HG03025 (cell line): ENCODE results near the gene SCAMP4.
"Not testable (repeated sequence)": the region's sequence is repeated elsewhere in the genome, so short reads cannot be mapped to it uniquely, and the experiment has no call there.

Experiments
- ATAC-seq: cut with Tn5 transposase; IDR thresholded peaks from one replicate; pipeline ENCODE4 v1.9.1; 2021; ENCODE audit warnings: mild to moderate bottlenecking, moderate library complexity; ENCODE audit not compliant: unreplicated experiment, low FRiP score

SCAMP4 gene

GRCh38 chr19:1865172-1866010, 39.8 kb upstream of the SCAMP4 start:
- ATAC-seq = no peak

- ATAC-seq = no peak
These were observed 38.4 kb upstream of the SCAMP4 start for GRCh38 chr19:1866693-1867348.

DNA sequence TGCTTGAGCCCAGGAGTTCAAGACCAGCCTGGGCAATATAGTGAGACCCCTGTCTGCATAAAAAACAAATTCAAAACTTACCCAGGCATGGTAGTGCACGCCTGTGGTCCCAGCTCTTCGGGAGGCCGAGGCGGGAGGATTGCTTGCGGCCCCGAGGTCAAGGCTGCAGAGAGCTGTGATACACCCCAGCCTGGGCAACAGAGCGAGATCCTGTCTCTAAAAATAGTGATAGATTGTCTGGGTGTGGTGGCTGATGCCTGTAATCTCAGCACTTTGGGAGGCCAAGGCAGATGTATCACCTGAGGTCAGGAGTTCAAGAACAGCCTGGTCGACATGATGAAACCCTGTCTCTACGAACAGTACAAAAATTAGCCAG, 37.9 kb upstream of the SCAMP4 start:
- ATAC-seq = no peak

- ATAC-seq = no peak
These were observed 36.2 kb upstream of the SCAMP4 start for GRCh38 chr19:1868971-1869370.

GRCh38 chr19:1871140-1871597, 34.0 kb upstream of the SCAMP4 start:
- ATAC-seq = no peak

DNA sequence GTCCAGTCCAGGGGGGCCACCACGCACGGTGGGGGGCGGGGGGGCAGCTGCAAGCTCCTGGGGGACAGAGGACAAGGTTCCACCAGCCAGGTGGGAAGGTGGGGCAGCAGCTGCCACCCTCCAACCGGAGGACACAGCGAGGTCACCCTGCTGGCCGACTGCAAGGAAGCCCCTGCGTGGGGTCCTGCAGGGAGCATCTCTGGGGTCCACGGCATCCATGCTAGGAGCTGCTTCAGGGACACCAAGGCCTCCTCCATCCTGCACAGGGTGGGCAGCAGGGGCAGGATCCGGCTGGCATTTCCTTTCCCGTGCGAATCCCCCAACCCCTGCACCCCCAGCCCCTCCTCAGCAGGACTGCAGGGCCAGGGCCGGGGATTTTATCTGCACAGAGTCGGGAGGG, 33.6 kb upstream of the SCAMP4 start:
- no peak for ATAC-seq

DNA sequence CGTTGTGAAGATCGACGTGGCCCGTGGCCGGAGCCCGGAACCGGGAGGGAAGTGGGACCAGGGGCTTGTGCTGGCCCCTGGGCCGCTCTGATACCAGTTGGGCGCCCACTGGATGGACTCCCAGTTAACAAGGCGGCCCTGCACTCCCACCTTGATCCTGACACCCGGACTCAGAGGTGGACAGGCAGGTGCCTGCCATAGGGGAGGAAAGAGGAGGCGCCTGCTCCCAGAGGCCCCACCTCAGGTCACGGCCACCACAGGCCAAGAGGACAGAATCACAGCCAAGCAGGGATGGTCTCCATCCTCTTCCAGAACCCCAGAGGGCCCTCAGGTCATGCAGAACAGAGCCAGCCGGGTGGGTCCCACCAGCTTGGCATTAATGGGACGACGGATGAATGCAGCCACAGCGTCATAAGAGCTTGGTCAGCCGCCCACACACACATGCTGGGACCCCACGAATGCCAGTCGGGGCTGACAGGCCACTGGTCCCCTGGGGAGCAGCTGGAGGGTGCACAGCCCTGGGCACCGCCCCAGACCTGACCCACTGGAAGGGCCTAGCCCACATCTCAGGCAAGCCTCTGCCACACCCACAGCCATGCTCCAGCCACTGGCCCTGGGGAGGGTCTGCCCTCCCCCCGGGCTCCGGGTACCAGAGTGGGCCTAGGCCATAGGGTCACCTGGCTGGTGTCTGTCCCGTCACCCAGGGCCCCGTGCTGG, 32.2 kb upstream of the SCAMP4 start:
- ATAC-seq = no peak

DNA sequence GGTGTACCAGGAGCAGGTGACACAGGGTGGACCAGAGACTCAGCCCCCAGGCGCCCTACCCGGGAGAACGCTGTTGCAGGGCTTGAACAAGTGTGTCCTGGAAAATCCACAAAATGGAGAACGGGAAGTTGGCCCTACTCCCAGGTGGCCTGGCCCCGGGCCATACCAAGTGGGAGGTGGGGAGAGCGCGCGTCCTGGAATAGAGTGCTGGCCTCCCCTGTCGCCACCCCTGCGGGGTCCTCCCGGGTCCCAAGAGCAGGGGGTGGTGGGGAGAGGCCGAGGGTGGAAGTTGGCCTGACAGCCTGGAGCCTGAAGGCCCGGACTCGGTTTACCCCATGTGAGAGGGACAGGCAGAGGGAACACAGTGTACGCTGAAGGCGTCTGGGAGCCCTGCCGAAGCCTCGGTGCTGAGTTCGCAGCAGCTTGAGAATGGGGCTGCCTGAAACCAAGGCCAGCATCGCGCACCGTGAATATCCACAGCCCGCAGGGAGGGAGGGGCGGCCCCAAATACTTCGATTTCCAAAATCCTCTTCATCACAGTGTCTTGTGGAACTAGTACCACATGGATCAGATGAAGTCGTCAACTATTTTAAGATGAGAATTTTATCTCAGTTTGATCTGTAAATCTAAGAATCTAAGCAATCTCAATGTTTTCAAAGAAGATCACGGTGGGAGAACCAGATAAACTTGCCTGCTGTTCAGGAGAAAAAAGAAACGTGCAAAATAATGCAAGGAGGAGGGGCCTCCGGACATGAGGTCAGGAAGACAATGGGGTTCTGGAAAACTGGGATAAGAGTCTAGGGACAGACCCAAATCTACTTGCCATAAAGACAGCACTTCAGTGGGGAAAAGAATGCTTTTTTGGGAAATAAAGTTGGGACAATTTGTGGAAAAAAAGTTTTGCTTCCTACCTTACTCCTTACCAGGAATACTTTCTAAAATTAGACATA, 31.4 kb upstream of the SCAMP4 start:
- ATAC-seq = no peak

- ATAC-seq = no peak
These were observed 30.5 kb upstream of the SCAMP4 start for GRCh38 chr19:1874554-1875185.

DNA sequence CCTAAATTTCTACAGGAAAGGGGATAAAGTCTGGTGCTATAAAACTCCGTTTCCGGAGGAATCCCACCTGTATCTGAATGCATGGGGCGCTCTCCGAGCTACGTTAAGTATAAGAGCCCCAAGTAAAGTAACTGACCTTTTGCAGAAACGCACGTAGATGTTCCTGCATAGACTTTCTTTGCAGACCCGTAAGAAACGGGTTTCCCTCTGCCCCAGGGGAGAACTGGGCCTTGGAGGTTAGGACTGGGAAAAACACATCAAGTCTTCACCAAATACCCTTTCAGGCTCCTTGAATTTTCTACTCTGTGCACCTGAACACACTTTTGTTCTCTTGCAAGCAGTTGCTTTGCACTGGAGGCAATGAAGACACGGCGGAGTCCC, 29.9 kb upstream of the SCAMP4 start:
- ATAC-seq = not testable (repeated sequence)

GRCh38 chr19:1875646-1876495, 29.3 kb upstream of the SCAMP4 start:
- peak; percentile 68 for ATAC-seq

DNA sequence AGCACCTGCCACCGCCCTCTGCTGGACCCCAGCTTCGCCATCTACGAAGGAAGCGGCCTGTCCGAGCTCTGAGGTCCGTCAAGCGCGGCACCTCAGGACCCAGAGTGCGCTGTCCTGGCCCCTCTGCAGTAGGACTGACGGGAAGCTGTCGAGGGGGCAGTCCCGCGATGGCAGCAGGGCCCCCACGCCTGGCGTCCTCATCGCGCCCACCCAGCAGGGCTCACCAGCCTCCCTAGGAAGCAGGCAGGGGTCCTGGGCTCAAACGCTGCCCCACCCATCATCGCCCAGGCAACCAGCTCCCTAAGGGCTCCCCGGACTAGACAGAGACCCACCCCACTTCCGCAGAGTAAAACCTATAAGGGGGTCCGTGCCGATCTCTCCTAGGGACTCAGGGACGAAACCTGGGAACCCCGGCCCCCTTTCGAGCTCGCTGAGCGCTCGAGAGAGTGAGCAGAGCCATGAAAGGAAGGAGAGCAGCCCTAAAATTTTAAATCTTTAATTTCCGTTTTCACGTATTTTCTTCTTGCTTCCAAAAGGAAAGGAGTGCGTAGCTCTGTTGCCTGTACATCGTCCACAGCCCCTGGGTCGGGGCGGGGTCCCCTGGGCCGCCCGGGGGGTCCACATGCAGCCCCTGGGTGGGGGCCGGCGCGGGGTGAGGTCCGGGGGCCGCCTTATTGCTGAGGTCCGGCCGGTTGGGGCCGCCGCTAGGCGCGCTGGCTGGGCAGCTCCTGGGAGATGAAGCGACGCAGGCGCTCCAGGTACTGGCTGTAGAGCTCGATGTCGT, 28.5 kb upstream of the SCAMP4 start:
- ATAC-seq = not testable (repeated sequence)

- ATAC-seq = not testable (repeated sequence)
These were observed 27.9 kb upstream of the SCAMP4 start for GRCh38 chr19:1877280-1877660.

- ATAC-seq = not testable (repeated sequence)
These were observed 26.6 kb upstream of the SCAMP4 start for GRCh38 chr19:1878583-1878982.

GRCh38 chr19:1879982-1880381, 25.2 kb upstream of the SCAMP4 start:
- not testable (repeated sequence) for ATAC-seq

DNA sequence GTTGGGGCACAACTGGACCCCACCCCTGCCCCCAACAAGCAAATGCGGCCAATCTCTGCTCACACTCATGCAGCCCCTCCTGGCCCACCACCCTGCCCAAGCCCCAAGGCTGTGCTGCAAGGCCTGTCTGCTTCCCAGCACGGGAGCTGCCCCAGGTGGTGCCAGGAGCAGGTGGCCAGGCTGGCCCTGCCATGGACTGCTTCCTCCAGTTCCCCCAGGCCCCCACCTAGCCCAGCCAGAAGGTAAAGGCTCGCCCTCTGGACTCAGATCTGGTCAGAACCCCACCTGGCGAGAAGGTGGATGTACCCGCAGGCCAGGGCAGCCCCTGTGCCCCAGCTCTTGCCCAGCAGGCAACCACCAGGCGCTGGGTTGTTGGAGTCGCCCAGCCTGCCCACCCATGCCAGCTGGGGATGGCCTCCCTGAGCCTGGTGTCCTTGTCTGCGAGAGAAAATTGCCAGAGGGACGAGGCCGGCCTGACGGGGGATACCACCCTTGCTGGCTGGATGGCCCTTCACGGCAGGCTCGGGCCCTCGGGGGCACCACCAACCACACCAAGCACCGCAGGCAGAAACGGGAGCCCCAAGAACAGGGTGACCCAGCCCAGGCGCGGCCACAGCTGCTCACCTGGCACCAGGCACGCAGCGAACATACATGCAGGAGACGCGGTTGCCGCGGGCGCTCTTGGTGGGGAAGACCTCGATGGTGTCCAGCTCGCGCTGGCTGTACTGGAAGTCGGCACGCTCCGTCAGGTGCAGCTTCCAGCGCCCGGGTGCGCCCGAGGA, 24.4 kb upstream of the SCAMP4 start:
- no peak for ATAC-seq

DNA sequence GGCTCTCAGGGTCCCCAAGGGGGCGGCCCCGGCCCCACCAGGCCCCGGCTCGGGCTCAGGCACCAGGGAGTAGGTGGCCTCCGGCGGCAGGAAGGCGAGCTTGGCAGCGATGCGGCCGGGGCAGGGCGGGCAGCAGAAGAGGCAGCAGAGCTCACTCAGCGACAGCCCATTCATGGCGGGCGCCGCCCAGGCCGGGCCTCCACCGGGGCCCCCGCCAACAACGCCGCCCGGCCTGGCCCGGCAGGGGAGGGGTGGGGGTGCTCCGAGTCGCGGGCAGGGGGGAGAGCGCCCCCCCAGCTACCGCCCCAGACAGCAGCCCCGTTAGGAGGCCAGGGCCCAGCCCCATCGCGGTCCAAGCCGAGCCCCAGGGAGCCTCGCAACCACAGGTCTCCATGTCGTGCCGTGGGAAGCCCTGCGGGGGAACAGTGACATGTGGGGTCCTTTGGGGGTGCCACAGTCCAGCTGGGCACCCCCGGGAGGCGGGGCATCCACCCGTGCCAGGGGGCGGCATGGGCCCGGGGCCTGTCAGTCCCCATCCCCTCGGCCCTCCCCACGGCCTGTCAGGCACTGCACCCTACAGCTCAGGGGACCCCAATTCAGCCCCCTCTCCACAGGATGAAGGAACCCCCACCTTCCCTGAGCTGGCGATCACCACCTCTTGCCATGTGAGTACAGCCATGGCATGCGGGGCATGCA, 23.7 kb upstream of the SCAMP4 start:
- ATAC-seq = not testable (repeated sequence)
